DOHH2 (cell line): Measurements from ENCODE around the gene CCRL2.
"Not testable (repeated sequence)": the region's sequence is repeated elsewhere in the genome, so short reads cannot be mapped to it uniquely, and the experiment has no call there.

Experiments
- CTCF ChIP-seq: fragments of 200-600 bp; sonication (generic); IDR thresholded peaks from one replicate; pipeline ENCODE4 v1.5.1; 2014; ENCODE audit warnings: antibody characterized with exemption, mild to moderate bottlenecking, low read depth, low read length; ENCODE audit not compliant: poor library complexity, severe bottlenecking
- EZH2phosphoT487 ChIP-seq: fragments of 200-600 bp; sonication (generic); IDR thresholded peaks from 2 replicates; pipeline ENCODE4 v1.6.1; 2017; ENCODE audit warnings: borderline replicate concordance, mild to moderate bottlenecking, antibody characterized with exemption, low read length, moderate library complexity, mixed read lengths

- not testable (repeated sequence) for TF ChIP-seq CTCF, EZH2phosphoT487
Measured at GRCh38 chr3:46427404-46427803, 20.3 kb downstream of the CCRL2 start.
